ENCODE data around the gene MSMB.

The MSMB gene

DNA sequence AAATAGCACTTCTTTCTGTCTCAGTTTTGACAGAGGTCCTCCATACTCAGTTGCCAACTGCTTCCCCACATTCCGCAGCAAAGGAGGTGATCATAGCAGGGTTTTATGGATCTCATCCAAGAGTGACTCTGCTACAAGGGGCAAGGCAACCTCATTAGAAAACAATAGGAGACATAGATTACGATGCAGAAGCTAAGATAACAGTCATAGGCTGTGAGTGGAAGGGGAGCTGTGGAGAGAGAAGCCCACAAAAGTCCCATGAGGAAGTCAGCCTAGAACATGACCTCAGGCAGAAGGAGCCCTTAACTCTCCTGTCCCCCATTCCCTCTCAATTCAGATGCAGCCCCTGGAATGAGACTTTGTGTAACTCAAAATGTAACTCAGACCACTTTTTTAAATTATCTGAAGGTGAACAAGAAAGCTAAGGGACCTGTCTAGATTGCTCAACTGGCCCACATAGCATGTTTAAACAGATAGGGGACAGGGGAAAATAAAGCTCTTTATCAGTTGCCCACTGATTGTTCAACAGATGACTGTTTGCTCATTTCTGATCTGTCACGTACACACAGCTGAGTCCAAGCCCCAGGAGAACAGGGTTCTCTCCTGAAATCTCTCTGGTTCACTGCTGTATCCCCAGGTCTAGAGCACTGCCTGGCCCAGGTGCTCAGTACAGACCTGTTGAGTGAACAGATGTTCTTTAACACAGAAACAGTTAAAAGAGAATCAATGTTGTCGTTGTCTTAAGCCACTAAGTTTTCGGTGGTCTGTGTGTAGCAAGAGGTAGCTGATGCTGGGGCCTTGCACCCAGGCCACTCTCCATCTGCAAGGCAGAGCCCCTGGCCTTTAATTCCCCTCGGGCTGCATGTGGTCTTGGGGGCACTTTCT, 14.2 kb downstream of the MSMB start:
- Histone ChIP-seq H3K79me2 (ENCODE audit: low read length) (peaks cover 35% of the 10 kb centered on the region), H3K27ac (ENCODE audit: low read length) (no peak overlapping the region), H3K4me3 (ENCODE audit: low read length) (no peak overlapping the region), H2AFZ (ENCODE audit: low read length) (no peak overlapping the region), H3F3A (ENCODE audit: insufficient read depth, low read length) (no peaks in the 10 kb centered on the region), H3K4me1 (ENCODE audit: low read length) (peaks cover 16% of the 10 kb centered on the region), H3K9ac (ENCODE audit: low read length) (no peak overlapping the region), H3K36me3 (replicated peaks; ENCODE audit: insufficient read depth, low read length) (no peaks in the 10 kb centered on the region), H4K20me1 (ENCODE audit: insufficient read depth, low read length) (peaks cover 22% of the 10 kb centered on the region), H3K9me2 (replicated peaks; ENCODE audit: insufficient read depth, low read length) (no peaks in the 10 kb centered on the region), H3K27me3 (replicated peaks; ENCODE audit: insufficient read depth, low read length) (no peaks in the 10 kb centered on the region), H3K9me3 (replicated peaks; ENCODE audit: insufficient read depth, low read length) (no peaks in the 10 kb centered on the region), H3K4me2 (ENCODE audit: low read depth, low read length) (no peak overlapping the region)
- no peak for DNase-seq
- TF ChIP-seq EZH2 (optimal IDR thresholded peaks at IDR 0.05; ENCODE audit: low read depth, low read length) = no peak
- TF ChIP-seq EZH2phosphoT487 (IDR thresholded peaks at IDR 0.05; ENCODE audit: low read length) = no peak
- TF ChIP-seq, protein P1, sequence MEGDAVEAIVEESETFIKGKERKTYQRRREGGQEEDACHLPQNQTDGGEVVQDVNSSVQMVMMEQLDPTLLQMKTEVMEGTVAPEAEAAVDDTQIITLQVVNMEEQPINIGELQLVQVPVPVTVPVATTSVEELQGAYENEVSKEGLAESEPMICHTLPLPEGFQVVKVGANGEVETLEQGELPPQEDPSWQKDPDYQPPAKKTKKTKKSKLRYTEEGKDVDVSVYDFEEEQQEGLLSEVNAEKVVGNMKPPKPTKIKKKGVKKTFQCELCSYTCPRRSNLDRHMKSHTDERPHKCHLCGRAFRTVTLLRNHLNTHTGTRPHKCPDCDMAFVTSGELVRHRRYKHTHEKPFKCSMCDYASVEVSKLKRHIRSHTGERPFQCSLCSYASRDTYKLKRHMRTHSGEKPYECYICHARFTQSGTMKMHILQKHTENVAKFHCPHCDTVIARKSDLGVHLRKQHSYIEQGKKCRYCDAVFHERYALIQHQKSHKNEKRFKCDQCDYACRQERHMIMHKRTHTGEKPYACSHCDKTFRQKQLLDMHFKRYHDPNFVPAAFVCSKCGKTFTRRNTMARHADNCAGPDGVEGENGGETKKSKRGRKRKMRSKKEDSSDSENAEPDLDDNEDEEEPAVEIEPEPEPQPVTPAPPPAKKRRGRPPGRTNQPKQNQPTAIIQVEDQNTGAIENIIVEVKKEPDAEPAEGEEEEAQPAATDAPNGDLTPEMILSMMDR (IDR thresholded peaks at IDR 0.05; ENCODE audit: low read length) = no peak

DNA sequence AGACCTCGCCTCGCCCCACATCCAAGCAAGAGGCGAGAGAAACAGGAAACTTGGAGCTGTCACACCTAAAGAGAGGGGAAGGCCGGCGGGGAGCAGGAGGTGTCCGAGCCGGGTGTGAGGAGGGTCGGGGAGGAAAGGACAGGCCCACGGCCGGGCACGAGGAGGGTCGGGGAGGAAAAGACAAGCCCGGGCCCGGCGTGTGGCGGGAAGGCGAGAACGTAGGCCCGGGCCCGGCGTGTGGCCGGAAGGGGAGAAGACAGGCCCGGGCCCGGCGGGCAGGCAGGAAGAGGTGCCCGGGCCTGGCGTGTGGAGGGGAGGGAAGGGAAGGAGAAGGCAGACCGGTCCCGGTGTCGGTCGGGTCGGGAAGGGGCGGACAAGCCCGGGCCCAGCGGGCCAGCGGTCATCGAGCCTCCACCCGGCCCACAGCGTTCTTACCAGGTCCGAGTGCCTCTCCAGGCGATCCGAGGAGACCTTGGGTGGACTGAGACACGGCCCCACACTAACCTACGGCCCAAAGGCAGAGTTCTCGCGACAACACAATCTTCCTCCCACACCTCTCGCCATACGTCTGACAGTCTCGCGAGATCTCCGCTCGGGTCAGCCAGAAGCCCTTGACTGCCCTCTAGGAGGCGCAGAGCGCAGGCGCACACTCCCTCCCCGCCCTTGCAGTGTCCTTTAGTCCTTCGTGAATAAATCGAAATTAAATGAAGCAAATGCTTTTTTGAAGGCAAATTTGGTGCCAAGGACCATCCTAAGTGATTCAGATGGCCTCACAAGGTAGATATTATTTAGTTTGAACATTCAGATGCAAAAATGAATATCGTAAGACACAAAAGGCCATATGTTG, 15.8 kb downstream of the MSMB start, which contains the start of gene NCOA4:
TSS of gene NCOA4 (minus strand) at position 533 of the 847 bp plus-strand sequence. CDS start 13,943 bp downstream, outside the sequence.
- Histone ChIP-seq H3K4me2 (ENCODE audit: low read depth, low read length) (peak within 1 kb of the TSS; percentile 84), H3K4me1 (ENCODE audit: low read length) (peaks cover 24% of the 10 kb centered on the region), H3K27ac (ENCODE audit: low read length) (peak within 1 kb of the TSS; percentile 74), H3K27me3 (replicated peaks; ENCODE audit: insufficient read depth, low read length) (no peaks in the 10 kb centered on the region), H3K9ac (ENCODE audit: low read length) (peak within 1 kb of the TSS; percentile 96), H3K9me3 (replicated peaks; ENCODE audit: insufficient read depth, low read length) (no peaks in the 10 kb centered on the region), H4K20me1 (ENCODE audit: insufficient read depth, low read length) (peaks cover 37% of the 10 kb centered on the region), H3K36me3 (replicated peaks; ENCODE audit: insufficient read depth, low read length) (no peaks in the 10 kb centered on the region), H3K79me2 (ENCODE audit: low read length) (peaks cover 51% of the 10 kb centered on the region), H3K9me2 (replicated peaks; ENCODE audit: insufficient read depth, low read length) (no peaks in the 10 kb centered on the region), H2AFZ (ENCODE audit: low read length) (peak within 1 kb of the TSS; percentile 77), H3F3A (ENCODE audit: insufficient read depth, low read length) (no peaks in the 10 kb centered on the region), H3K4me3 (ENCODE audit: low read length) (peak within 1 kb of the TSS; percentile 91)
- DNase-seq = peak; percentile 99
- TF ChIP-seq, protein P1 (IDR thresholded peaks at IDR 0.05; ENCODE audit: low read length) = peak; percentile 77
- TF ChIP-seq EZH2phosphoT487 (IDR thresholded peaks at IDR 0.05; ENCODE audit: low read length) (no peak), EZH2 (optimal IDR thresholded peaks at IDR 0.05; ENCODE audit: low read depth, low read length) (no peak)

DNA sequence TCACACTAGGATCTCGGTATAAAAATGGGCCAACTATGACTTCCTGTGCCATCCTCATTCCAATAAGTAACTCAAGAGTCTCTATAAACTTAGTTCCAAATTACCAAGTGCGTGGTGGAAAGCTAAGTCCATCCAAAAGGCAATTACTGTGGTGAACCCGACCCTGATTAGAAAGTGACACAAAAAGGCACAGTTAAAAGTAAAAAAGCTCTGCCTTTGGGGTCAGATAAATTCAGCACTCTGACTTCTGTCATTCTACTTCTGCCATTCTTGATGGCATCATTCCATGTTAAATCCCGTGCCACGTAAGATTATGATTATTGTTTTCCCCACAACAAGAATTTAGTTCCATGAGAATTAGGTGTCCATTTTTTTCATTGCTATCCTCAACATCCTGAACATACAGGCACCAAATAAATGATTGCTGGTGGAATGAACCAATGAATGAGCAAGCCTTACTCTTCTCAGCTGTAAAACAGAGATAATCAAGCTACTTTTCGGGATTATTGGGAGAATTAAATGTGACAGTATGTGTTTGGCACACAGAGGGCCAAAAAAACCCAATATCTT, 16.5 kb downstream of the MSMB start:
- peaks cover 45% of the 10 kb centered on the region for H4K20me1 ChIP-seq (ENCODE audit: insufficient read depth, low read length)
- H3K9ac ChIP-seq (ENCODE audit: low read length) = peak overlapping the region; percentile 96
- H3K4me3 ChIP-seq (ENCODE audit: low read length) = peak overlapping the region; percentile 91
- TF ChIP-seq EZH2phosphoT487 (IDR thresholded peaks at IDR 0.05; ENCODE audit: low read length) = no peak
- TF ChIP-seq EZH2 (optimal IDR thresholded peaks at IDR 0.05; ENCODE audit: low read depth, low read length) = no peak
- TF ChIP-seq, protein P1 (IDR thresholded peaks at IDR 0.05; ENCODE audit: low read length) = no peak
- no peak for DNase-seq
- 0 out of 2 replicates have a peak overlapping the region, but pooled peaks have one; percentile 77 for H2AFZ ChIP-seq (ENCODE audit: low read length)
- H3K4me1 ChIP-seq (ENCODE audit: low read length) = peaks cover 24% of the 10 kb centered on the region
- H3K27me3 ChIP-seq (replicated peaks; ENCODE audit: insufficient read depth, low read length) = no peaks in the 10 kb centered on the region
- peak overlapping the region; percentile 84 for H3K4me2 ChIP-seq (ENCODE audit: low read depth, low read length)
- H3F3A ChIP-seq (ENCODE audit: insufficient read depth, low read length) = no peaks in the 10 kb centered on the region
- no peaks in the 10 kb centered on the region for H3K9me3 ChIP-seq (replicated peaks; ENCODE audit: insufficient read depth, low read length)
- H3K9me2 ChIP-seq (replicated peaks; ENCODE audit: insufficient read depth, low read length) = no peaks in the 10 kb centered on the region
- no peaks in the 10 kb centered on the region for H3K36me3 ChIP-seq (replicated peaks; ENCODE audit: insufficient read depth, low read length)
- peak overlapping the region; percentile 74 for H3K27ac ChIP-seq (ENCODE audit: low read length)
- H3K79me2 ChIP-seq (ENCODE audit: low read length) = peaks cover 59% of the 10 kb centered on the region
